ENCODE data around the gene BIN1.

BIN1 gene

DNA sequence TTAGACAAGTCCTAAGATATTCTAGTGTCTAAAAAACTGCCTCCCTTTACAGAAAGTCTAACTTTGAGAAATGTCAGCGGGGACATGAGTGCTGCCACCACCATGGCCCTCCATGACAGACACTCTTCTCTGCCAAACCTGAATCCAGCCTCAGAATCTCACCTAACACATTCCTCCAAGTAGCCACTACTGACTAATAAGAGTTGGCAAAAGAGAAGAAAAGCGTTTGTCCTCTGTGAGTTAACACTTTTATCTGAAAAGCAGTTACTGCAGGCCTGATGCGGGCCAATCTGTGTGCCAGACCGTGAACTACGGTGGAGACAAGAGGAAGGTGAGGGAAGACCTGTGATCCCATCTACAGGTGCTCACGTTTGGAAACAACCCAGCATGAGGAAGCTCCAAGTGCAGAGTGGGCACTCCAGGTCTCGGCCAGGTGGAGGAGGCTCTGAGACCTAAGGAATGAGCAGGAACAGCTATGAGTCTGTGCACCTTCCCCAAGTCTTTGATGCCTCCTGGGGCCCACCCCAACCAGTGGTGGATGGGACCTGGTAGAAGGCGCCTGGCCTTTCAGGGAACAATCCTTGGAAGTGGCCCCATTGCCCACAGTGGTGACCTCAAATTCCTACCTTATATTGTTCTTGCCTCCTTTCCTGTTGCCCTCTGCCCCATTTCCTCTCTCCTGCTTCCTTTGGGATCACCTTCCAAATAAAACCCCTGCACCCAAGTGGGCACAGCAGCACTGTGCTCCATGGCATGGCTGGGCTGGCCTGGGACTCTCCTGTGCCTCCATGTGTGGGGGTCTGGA, 91.6 kb downstream of the BIN1 start:
- no peak overlapping the region for H3K9ac ChIP-seq (ENCODE audit: low read length)
- H3K27me3 ChIP-seq (ENCODE audit: low read depth, low read length) = peaks cover 26% of the 10 kb centered on the region
- TF ChIP-seq EZH2phosphoT487 (IDR thresholded peaks at IDR 0.05; ENCODE audit: low read depth) = no peak
- TF ChIP-seq CTCF (IDR thresholded peaks at IDR 0.05; ENCODE audit: low read depth, low read length) = no peak
- no peak overlapping the region for H3K27ac ChIP-seq (ENCODE audit: low read length)
- H3K4me2 ChIP-seq (ENCODE audit: low read length) = no peak overlapping the region
- H3K79me2 ChIP-seq (ENCODE audit: low read length) = no peaks in the 10 kb centered on the region
- no peaks in the 10 kb centered on the region for H4K20me1 ChIP-seq (ENCODE audit: insufficient read depth, low read length)
- H3K36me3 ChIP-seq (replicated peaks; ENCODE audit: low read depth, low read length) = no peaks in the 10 kb centered on the region
- no peak overlapping the region for H3K4me3 ChIP-seq (ENCODE audit: low read length)
- no peaks in the 10 kb centered on the region for H3K4me1 ChIP-seq (ENCODE audit: low read length)
- H3K9me3 ChIP-seq (ENCODE audit: insufficient read depth, low read length) = no peaks in the 10 kb centered on the region
- no peak overlapping the region for H2AFZ ChIP-seq (ENCODE audit: low read depth, low read length)

GRCh38 chr2:127014630-127015029, 92.3 kb downstream of the BIN1 start:
- H3K9ac ChIP-seq (ENCODE audit: low read length) = no peak overlapping the region
- TF ChIP-seq CTCF (IDR thresholded peaks at IDR 0.05; ENCODE audit: low read depth, low read length) = no peak
- no peak for TF ChIP-seq EZH2phosphoT487 (IDR thresholded peaks at IDR 0.05; ENCODE audit: low read depth)
- H2AFZ ChIP-seq (ENCODE audit: low read depth, low read length) = no peak overlapping the region
- no peaks in the 10 kb centered on the region for H4K20me1 ChIP-seq (ENCODE audit: insufficient read depth, low read length)
- H3K27ac ChIP-seq (ENCODE audit: low read length) = no peak overlapping the region
- H3K4me3 ChIP-seq (ENCODE audit: low read length) = no peak overlapping the region
- H3K4me2 ChIP-seq (ENCODE audit: low read length) = no peak overlapping the region
- no peaks in the 10 kb centered on the region for H3K79me2 ChIP-seq (ENCODE audit: low read length)
- no peaks in the 10 kb centered on the region for H3K36me3 ChIP-seq (replicated peaks; ENCODE audit: low read depth, low read length)
- H3K27me3 ChIP-seq (ENCODE audit: low read depth, low read length) = peaks cover 33% of the 10 kb centered on the region
- H3K9me3 ChIP-seq (ENCODE audit: insufficient read depth, low read length) = no peaks in the 10 kb centered on the region
- no peaks in the 10 kb centered on the region for H3K4me1 ChIP-seq (ENCODE audit: low read length)

DNA sequence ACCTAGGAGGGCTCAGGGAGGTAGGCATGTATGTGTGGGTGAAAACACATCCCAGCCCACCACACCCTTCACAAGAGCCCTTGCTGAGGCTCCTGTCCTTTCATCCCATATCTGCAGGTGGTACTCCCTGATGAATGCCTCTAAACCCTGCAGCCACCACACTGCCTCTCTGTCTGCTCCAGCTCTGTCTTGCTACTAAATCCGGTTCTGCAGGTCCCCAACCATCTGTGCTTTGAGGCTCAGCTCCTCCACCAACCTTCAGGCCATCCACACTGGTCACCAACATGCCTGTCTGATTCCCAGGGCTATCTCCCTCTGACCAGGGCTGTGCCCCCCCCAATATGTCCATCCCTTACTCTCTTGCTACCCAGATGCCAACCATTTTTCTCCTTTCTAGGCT, 92.7 kb downstream of the BIN1 start:
- Histone ChIP-seq H3K4me2 (ENCODE audit: low read length) (no peak overlapping the region), H3K27me3 (ENCODE audit: low read depth, low read length) (peaks cover 35% of the 10 kb centered on the region), H3K36me3 (replicated peaks; ENCODE audit: low read depth, low read length) (no peaks in the 10 kb centered on the region), H3K9ac (ENCODE audit: low read length) (no peak overlapping the region), H4K20me1 (ENCODE audit: insufficient read depth, low read length) (no peaks in the 10 kb centered on the region), H3K79me2 (ENCODE audit: low read length) (no peaks in the 10 kb centered on the region), H3K4me3 (ENCODE audit: low read length) (no peak overlapping the region), H3K9me3 (ENCODE audit: insufficient read depth, low read length) (no peaks in the 10 kb centered on the region), H3K27ac (ENCODE audit: low read length) (no peak overlapping the region), H2AFZ (ENCODE audit: low read depth, low read length) (no peak overlapping the region), H3K4me1 (ENCODE audit: low read length) (no peaks in the 10 kb centered on the region)
- no peak for TF ChIP-seq CTCF (IDR thresholded peaks at IDR 0.05; ENCODE audit: low read depth, low read length)
- no peak for TF ChIP-seq EZH2phosphoT487 (IDR thresholded peaks at IDR 0.05; ENCODE audit: low read depth)

- Histone ChIP-seq H3K79me2 (ENCODE audit: low read length) (no peaks in the 10 kb centered on the region), H3K4me2 (ENCODE audit: low read length) (no peak overlapping the region), H3K36me3 (replicated peaks; ENCODE audit: low read depth, low read length) (no peaks in the 10 kb centered on the region), H3K27ac (ENCODE audit: low read length) (no peak overlapping the region), H2AFZ (ENCODE audit: low read depth, low read length) (no peak overlapping the region), H4K20me1 (ENCODE audit: insufficient read depth, low read length) (no peaks in the 10 kb centered on the region), H3K9ac (ENCODE audit: low read length) (no peak overlapping the region), H3K4me3 (ENCODE audit: low read length) (no peak overlapping the region), H3K27me3 (ENCODE audit: low read depth, low read length) (peaks cover 36% of the 10 kb centered on the region), H3K4me1 (ENCODE audit: low read length) (no peaks in the 10 kb centered on the region), H3K9me3 (ENCODE audit: insufficient read depth, low read length) (no peaks in the 10 kb centered on the region)
- TF ChIP-seq CTCF (IDR thresholded peaks at IDR 0.05; ENCODE audit: low read depth, low read length) (no peak), EZH2phosphoT487 (IDR thresholded peaks at IDR 0.05; ENCODE audit: low read depth) (no peak)
Observed at GRCh38 chr2:127012868-127013267, 94.1 kb downstream of the BIN1 start.
